Body of pancreas (tissue), 4 donors: ENCODE results near the gene CACNA1H. TPM values are rescaled to one million over a fixed set of nuclear protein-coding genes. Genes with fewer than 3 reads are reported as not detected.
A peak's percentile ranks its signal among the peaks of the same experiment; 100 is the strongest.

Experiments
- ATAC-seq: fragments of 150-250 bp; one replicate; pipeline ENCODE4 v1.9.1; 2016
- DNase-seq, 4 donors: peaks; one replicate each; pipeline ENCODE4 v3.0.0-alpha.2; 2019
- H3K27ac ChIP-seq, 4 donors: fragments of 200-600 bp; sonication (generic); 1 replicate in 3 of 4; 2 replicates in 1 of 4; pipeline versions ENCODE4 v1.5.1 to v1.6.1; 2016 to 2019; ENCODE audit warnings: mild to moderate bottlenecking in 1 of 4, mixed read lengths in 1 of 4, moderate library complexity in 1 of 4
- H3K27me3 ChIP-seq, 2 donors: fragments of 200-600 bp; sonication (generic); one replicate each; pipeline ENCODE4 v1.6.0; 2016; ENCODE audit warnings: mild to moderate bottlenecking in 1 of 2
- H3K36me3 ChIP-seq, 2 donors: fragments of 200-600 bp; sonication (generic); replicated peaks in 1 of 2; 2 replicates each; pipeline ENCODE4 v1.5.1; 2016; ENCODE audit warnings: low read depth in 2 of 2; ENCODE audit not compliant: insufficient read depth in 1 of 2
- H3K4me1 ChIP-seq: fragments of 200-600 bp; sonication (generic); one replicate; pipeline ENCODE4 v1.6.0; 2016
- H3K4me3 ChIP-seq, 2 donors: fragments of 200-600 bp; sonication (generic); 1 replicate in 1 of 2; 2 replicates in 1 of 2; pipeline ENCODE4 v1.5.1; 2016 to 2019
- H3K9me3 ChIP-seq, 3 donors: fragments of 200-600 bp; sonication (generic); 1 replicate in 2 of 3; 2 replicates in 1 of 3; pipeline ENCODE4 v1.5.1; 2016
- POLR2A ChIP-seq, 3 donors: fragments of 450-650 bp; IDR thresholded peaks; one replicate each; pipeline ENCODE4 v1.6.1; 2016; ENCODE audit warnings: antibody characterized with exemption in 3 of 3, mild to moderate bottlenecking in 2 of 3
- WGBS, 2 donors: methylation state at CpG; one replicate each; pipeline ENCODE4 v1.1.5; 2017; 5-methylcytosine and 5-hydroxymethylcytosine counted together
- intact Hi-C: fragments of 100-400 bp; cut with DNase I; formaldehyde crosslinking; loops from one replicate; pipeline ENCODE4 v1.15.1; 2023
- total RNA-seq, 2 donors: library from RNA; depleted of rRNA; stranded (reverse); fragments of >200 nt; gene quantifications; one replicate each; pipeline ENCODE4 v1.1.0, GENCODE V29; 2016
- TF ChIP-seq, protein P1 (sequence below), 7 experiments: fragments of 450-650 bp in 4 of 7; fragments of 200-600 bp in 3 of 7; sonication (generic) in 3 of 7; IDR thresholded peaks; one replicate each; pipeline ENCODE4 v1.5.1; 2016 to 2019; ENCODE audit warnings: antibody characterized with exemption in 7 of 7

Gene CACNA1H
- total RNA-seq, 2 donors from 2014 or later = 7.3 to 15.2 TPM

DNA sequence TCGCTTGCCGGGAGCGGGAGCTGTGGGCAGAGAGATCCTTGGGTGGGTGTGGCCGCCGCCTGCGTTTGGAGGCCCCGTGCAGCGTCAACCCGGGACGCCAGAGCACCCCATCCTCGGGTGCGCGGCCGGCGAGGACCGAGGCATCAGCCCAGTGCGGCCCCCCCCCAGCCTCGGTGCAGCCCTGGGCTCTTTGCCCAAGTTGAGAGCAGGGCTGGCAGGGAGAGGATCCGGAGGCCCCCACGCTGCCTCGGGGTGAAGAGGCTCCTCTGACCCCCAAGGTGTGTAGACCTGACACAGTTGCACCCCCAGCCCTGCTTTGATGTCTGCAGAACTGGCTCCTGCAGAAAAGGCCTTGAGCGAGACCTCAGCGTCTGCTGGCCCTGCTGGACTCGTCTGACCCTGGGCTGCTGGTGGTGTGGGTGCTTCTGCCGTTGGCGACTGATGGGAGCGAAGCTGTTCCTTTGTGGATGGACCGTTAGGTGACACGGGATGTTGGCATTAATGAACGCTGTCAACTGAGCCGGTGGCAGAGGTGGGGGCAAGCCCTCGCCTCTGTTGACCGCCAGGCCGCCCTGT lies 8.0 kb downstream of the CACNA1H start:
- WGBS, 2 donors = 20 to 38% methylated on average over 1 to 27 of the region's 34 CpGs
- H3K27ac ChIP-seq = peak overlapping the region in 3 of 4 donors; percentile 68 to 83 (median 71)
- H3K4me1 ChIP-seq = peaks cover 43% of the 10 kb centered on the region
- no peak for DNase-seq
- no peaks in the 10 kb centered on the region for H3K9me3 ChIP-seq
- no peak for TF ChIP-seq POLR2A (IDR thresholded peaks at IDR 0.05)
- ATAC-seq = no peak
- H3K27me3 ChIP-seq = peaks cover 0 to 7% of the 10 kb centered on the region in 2 donors
- H3K4me3 ChIP-seq = no peak overlapping the region
- intact Hi-C loops = no loop called here
- H3K36me3 ChIP-seq = no peaks in the 10 kb centered on the region

DNA sequence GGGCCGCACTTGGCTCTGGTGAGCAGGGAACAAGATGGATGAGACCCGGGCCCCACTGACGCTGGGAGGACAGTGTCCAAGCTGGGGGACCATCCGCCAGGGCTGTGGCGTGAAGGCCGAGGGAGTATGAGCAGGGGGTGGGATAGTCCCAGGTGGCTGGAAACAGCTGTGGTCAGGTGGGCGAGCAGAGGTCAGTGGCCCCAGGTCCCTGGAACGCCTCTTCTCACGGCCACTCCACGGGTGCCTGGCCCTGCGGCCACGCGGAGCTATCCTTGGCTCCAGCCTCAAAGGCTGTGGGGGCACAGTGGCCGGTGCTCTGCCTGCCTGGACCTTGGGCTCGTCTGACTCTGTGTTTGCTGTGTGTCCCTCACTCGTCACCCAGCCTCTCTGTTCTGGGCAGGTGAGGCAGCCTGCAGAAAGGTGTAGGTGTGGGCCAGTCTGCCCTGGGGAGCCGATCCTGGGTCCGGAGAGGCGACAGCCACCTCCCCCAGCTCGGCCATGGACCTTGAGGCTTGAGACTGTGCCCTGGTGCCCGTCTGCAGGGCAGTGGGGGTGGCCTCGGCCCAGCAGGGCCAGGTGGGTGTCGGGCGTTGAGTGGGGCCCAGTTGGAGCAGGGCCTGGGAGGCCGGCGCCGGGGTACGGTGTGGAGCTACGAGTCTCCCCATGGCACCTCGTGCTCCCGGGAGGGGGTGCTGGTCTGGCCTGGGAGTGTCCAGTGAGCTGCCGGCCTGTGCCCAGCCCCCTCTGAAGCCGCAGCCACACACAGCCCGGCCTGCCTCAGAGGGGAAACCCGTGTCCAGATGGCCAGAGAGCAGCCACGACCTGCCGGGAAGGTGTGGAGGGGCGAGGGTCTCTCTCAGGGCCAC lies 10.0 kb downstream of the CACNA1H start:
- WGBS, 2 donors = 75% methylated on average over 4 to 33 of the region's 38 CpGs
- no peaks in the 10 kb centered on the region for H3K36me3 ChIP-seq
- no peak for ATAC-seq
- H3K27me3 ChIP-seq = peaks cover 0 to 7% of the 10 kb centered on the region in 2 donors
- no peak overlapping the region for H3K4me3 ChIP-seq
- H3K4me1 ChIP-seq = peaks cover 53% of the 10 kb centered on the region
- TF ChIP-seq POLR2A (IDR thresholded peaks at IDR 0.05) = no peak
- TF ChIP-seq, protein P1, sequence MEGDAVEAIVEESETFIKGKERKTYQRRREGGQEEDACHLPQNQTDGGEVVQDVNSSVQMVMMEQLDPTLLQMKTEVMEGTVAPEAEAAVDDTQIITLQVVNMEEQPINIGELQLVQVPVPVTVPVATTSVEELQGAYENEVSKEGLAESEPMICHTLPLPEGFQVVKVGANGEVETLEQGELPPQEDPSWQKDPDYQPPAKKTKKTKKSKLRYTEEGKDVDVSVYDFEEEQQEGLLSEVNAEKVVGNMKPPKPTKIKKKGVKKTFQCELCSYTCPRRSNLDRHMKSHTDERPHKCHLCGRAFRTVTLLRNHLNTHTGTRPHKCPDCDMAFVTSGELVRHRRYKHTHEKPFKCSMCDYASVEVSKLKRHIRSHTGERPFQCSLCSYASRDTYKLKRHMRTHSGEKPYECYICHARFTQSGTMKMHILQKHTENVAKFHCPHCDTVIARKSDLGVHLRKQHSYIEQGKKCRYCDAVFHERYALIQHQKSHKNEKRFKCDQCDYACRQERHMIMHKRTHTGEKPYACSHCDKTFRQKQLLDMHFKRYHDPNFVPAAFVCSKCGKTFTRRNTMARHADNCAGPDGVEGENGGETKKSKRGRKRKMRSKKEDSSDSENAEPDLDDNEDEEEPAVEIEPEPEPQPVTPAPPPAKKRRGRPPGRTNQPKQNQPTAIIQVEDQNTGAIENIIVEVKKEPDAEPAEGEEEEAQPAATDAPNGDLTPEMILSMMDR (IDR thresholded peaks at IDR 0.05) = no peak
- DNase-seq = no peak
- no peak overlapping the region for H3K27ac ChIP-seq
- H3K9me3 ChIP-seq = no peaks in the 10 kb centered on the region
- intact Hi-C loops = no loop called here

DNA sequence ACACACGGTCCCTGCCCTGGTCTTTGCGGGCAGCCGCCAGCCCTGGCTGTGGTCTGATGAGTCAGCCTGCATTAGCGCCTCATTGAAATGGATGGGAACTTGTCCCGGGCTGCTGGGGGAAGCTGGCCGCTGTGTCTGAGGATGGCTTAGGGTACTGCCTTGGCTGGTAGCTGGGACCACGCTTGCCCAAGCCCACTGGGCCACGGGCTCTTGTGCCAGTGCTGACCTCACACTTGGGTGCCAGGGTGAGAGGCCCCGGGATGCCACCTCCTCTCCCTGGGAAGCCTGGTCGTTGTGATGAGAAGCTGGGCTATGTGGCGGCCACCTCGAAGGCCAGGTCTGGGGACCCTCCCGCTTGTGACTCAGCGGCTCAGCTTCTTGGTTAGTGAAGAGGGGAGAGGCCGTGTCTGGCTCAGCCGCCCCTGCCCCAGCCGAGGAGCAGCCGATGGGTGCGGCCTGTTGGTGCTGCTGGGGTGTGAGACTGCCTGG lies 10.7 kb downstream of the CACNA1H start:
- Histone ChIP-seq H3K27me3 (peaks cover 0 to 7% of the 10 kb centered on the region in 2 donors), H3K36me3 (no peaks in the 10 kb centered on the region), H3K4me3 (no peak overlapping the region), H3K27ac (no peak overlapping the region), H3K9me3 (no peaks in the 10 kb centered on the region), H3K4me1 (peaks cover 53% of the 10 kb centered on the region)
- ATAC-seq (no peak), DNase-seq (no peak)
- TF ChIP-seq, protein P1 (IDR thresholded peaks at IDR 0.05) = no peak
- no peak for TF ChIP-seq POLR2A (IDR thresholded peaks at IDR 0.05)
- WGBS, 2 donors = 69 to 100% methylated on average over 1 to 18 of the region's 19 CpGs
- intact Hi-C loops = no loop called here

DNA sequence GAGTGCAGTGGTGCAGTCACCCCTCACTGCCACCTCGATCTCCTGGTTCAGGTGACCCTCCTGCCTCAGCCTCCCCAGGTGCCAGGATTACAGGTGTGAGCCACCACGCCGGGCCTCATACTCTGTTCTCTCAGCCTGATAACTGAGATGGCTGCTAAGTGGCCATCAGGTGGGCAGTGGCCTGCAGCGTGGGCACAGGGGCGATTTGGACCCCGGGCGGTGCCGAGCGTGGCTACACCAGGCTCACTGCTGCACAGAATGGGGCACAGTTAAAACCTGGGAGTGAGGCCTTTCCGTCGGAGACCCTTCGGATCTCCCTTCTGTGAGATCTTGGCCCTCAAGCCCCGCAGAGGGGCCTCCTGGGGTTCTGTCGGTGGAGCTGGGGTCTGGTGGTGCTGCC lies 11.5 kb downstream of the CACNA1H start:
- intact Hi-C loops = no loop called here
- Histone ChIP-seq H3K27me3 (peaks cover 0 to 7% of the 10 kb centered on the region in 2 donors), H3K4me3 (no peak overlapping the region)

DNA sequence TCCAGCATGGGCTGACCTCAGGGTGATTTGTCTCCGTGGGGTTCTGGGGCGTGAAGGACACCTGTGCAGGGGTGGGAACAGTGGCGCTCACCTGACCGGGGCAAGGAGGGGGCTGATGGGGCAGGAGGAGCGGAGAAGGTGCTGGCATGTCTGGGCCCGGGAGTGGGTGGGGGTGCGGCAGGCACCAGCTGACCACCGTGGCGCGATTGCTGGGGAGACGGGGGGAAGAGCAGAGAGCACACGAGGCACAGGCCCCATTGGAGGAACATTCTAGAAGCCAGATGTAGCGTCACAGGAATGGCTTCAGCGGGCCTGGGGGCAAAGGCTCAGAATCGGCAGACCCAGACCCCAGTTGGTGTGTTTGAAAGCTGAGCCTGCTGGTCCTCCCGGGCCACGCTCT lies 12.1 kb downstream of the CACNA1H start:
- ATAC-seq (no peak), DNase-seq (no peak)
- no peak for TF ChIP-seq POLR2A (IDR thresholded peaks at IDR 0.05)
- TF ChIP-seq, protein P1 (IDR thresholded peaks at IDR 0.05) = no peak
- no peaks in the 10 kb centered on the region for H3K36me3 ChIP-seq
- peaks cover 42% of the 10 kb centered on the region for H3K4me1 ChIP-seq
- peaks cover 0 to 7% of the 10 kb centered on the region in 2 donors for H3K27me3 ChIP-seq
- intact Hi-C loops = no loop called here
- H3K4me3 ChIP-seq = no peak overlapping the region
- no peaks in the 10 kb centered on the region for H3K9me3 ChIP-seq
- no peak overlapping the region for H3K27ac ChIP-seq
- 79 to 88% methylated on average over 15 to 17 of the region's 17 CpGs for WGBS, 2 donors

More for the DNA sequence above, 11.5 kb downstream of the CACNA1H start:
- Histone ChIP-seq H3K36me3 (no peaks in the 10 kb centered on the region), H3K27ac (no peak overlapping the region), H3K9me3 (no peaks in the 10 kb centered on the region), H3K4me1 (peaks cover 48% of the 10 kb centered on the region)
- no peak for ATAC-seq
- DNase-seq = no peak
- WGBS, 2 donors = 86 to 88% methylated on average over 14 of the region's 14 CpGs
- TF ChIP-seq, protein P1 (IDR thresholded peaks at IDR 0.05) = no peak
